Measurements from ENCODE around the gene F2R. TPM values are rescaled to one million over a fixed set of nuclear protein-coding genes. Genes with fewer than 3 reads are reported as not detected.

The F2R gene
- total and polyA plus RNA-seq, 2 of the 8 experiments (the other 6 are each of a cell fraction or from before 2014, with no cell fraction given), result 23.8 to 29.1 TPM

- TF ChIP-seq HDAC6 (IDR thresholded peaks at IDR 0.05; ENCODE audit: low read depth, low read length) (no peak), MAX (IDR thresholded peaks at IDR 0.05) (no peak; the same call in 1 of the 2 replicates), ASH2L (IDR thresholded peaks at IDR 0.05; ENCODE audit: low read length) (no peak), ZNF274 (IDR thresholded peaks at IDR 0.05; ENCODE audit: borderline replicate concordance, extremely low read depth, low read length) (no peak), POU5F1 (IDR thresholded peaks at IDR 0.05; ENCODE audit: low read depth, low read length) (no peak), GABPA (IDR thresholded peaks at IDR 0.05; ENCODE audit: borderline replicate concordance, insufficient read depth, low read length) (no peak), TEAD4 (IDR thresholded peaks at IDR 0.05; ENCODE audit: low read depth, low read length) (no peak), YY1 (IDR thresholded peaks at IDR 0.05; ENCODE audit: low read depth, low read length) (no peak), ATF2 (IDR thresholded peaks at IDR 0.05; ENCODE audit: low read length) (no peak), RNF2 (IDR thresholded peaks at IDR 0.05; ENCODE audit: borderline replicate concordance, low read depth, low read length, missing control alignments, poor library complexity, severe bottlenecking) (no peak), SIN3A (conservative IDR thresholded peaks at IDR 0.05 in 1 of 2, IDR thresholded peaks at IDR 0.05 in 1 of 2; ENCODE audit: low read depth in 1 of 2, low read length in 2 of 2) (no peak; a peak in 1 of 4 replicates)
Observed at GRCh38 chr5:76715736-76716455, at the start of gene F2R (continued).

Data from H1 (cell line).